AG04449 (cell line): ENCODE data around the gene PTPRG.

ENCODE experiments used
- CTCF ChIA-PET: fragments of 350-600 bp; formaldehyde crosslinking; extraction: SDS; loops from one replicate; lab custom pipeline; 2021; ENCODE audit warnings: antibody characterized with exemption; lab: Yijun Ruan, JAX
- POLR2A ChIA-PET: fragments of 400-600, 350-600 bp; formaldehyde crosslinking; extraction: SDS; loops from one replicate; lab custom pipeline; 2020; ENCODE audit warnings: antibody characterized with exemption, inconsistent platforms; lab: Yijun Ruan, JAX
- DNase-seq: peaks from one replicate; pipeline ENCODE4 v3.0.0-alpha.2; 2010; ENCODE audit warnings: low read depth, low spot score
- H3K4me3 ChIP-seq: 2 replicates; pipeline ENCODE4 v1.5.1; 2011; ENCODE audit warnings: low read depth, mild to moderate bottlenecking, control low read depth, low read length
- CTCF ChIP-seq: IDR thresholded peaks from one replicate; pipeline ENCODE4 v1.5.1; 2011; ENCODE audit warnings: mild to moderate bottlenecking, moderate library complexity, low read length, control low read depth, inconsistent platforms; ENCODE audit not compliant: insufficient read depth; ENCODE audit errors: missing control alignments

The PTPRG gene

GRCh38 chr3:61863579-61863978, 302.2 kb downstream of the PTPRG start:
- ChIA-PET CTCF (interaction anchor here (1.0 to 1.7 kb wide), 4 partner anchors 10 to 325 kb away, joined by 3 to 5 read pairs (median 4); no protein-coding TSS in a partner anchor), POLR2A (no interaction called here)

DNA sequence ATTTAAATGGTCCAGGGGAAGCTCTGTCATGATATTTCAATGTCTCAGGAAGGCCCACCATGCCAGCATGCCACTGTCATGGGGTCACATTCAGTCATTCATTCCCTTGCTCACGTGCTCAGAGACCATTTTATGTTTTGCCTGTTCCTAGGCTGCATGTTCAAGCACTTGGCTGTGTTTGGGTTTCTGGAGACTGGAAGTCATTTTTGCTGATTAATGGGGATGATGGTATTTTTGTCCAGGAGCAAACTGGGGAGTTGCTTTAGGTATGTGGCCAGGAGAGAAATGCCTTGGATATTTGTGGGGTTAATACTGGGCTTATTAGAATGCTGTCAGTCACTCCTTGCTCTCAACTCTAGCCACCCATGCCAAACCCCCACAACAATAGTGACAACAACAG, 303.5 kb downstream of the PTPRG start:
- H3K4me3 ChIP-seq = no peak overlapping the region
- DNase-seq = no peak
- CTCF ChIA-PET = interaction anchor here (1.0 to 1.9 kb wide), 4 partner anchors 9 to 301 kb away, joined by 3 to 6 read pairs (median 4); no protein-coding TSS in a partner anchor
- TF ChIP-seq CTCF = no peak
- POLR2A ChIA-PET = no interaction called here

More at GRCh38 chr3:61863579-61863978, 302.2 kb downstream of the PTPRG start:
- no peak overlapping the region for H3K4me3 ChIP-seq
- DNase-seq = no peak
- TF ChIP-seq CTCF = no peak

DNA sequence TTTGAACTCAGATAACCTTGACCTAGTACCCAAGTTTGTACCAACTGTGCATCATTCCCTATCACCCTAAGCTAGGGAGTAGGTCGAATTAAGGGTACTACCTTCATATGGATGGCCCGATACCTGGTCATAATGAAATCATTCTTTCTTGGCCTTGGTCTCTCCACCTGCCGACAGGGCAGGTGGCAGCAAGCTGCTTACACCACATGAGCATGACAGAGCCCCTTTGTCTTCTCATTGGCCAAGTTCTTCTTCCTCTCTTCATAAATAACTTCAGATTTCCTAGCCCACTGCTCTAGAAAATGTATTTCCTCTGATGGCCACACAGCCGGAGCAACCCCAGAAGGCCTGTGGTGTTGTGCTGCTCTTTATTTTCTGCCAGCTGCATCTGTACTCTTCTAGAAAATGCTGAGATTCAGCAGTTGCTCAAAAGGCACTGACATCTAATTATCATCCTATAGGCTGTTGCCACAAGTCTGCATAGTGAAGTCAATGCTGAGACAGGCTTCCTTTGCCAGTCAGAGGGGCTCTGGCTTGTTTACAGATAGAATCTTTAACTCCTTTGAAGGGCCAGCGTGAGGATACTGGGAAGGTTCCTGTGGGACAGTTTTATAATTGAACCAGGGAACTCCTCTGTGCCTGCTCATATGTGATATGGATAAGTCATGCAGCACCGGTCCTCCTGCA, 304.2 kb downstream of the PTPRG start:
- ChIA-PET CTCF (interaction anchor here (1.1 to 1.9 kb wide), 2 partner anchors 10 to 302 kb away, joined by 4 to 6 read pairs; no protein-coding TSS in a partner anchor), POLR2A (no interaction called here)
- no peak overlapping the region for H3K4me3 ChIP-seq
- no peak for TF ChIP-seq CTCF
- DNase-seq = no peak

- CTCF ChIA-PET = interaction anchor here (1.9 to 2.0 kb wide), 2 partner anchors 10 to 323 kb away, joined by 6 to 7 read pairs; no protein-coding TSS in a partner anchor
- no peak for TF ChIP-seq CTCF
- POLR2A ChIA-PET = no interaction called here
- H3K4me3 ChIP-seq = no peak overlapping the region
- no peak for DNase-seq
Measured at GRCh38 chr3:61866153-61866542, 304.8 kb downstream of the PTPRG start.

GRCh38 chr3:61866961-61867461, 305.6 kb downstream of the PTPRG start:
- TF ChIP-seq CTCF = no peak
- DNase-seq = no peak
- ChIA-PET CTCF (interaction anchor here (0.6 to 2.0 kb wide), 3 partner anchors 9 to 322 kb away, joined by 3 to 7 read pairs (median 4); no protein-coding TSS in a partner anchor), POLR2A (no interaction called here)
- H3K4me3 ChIP-seq = no peak overlapping the region

DNA sequence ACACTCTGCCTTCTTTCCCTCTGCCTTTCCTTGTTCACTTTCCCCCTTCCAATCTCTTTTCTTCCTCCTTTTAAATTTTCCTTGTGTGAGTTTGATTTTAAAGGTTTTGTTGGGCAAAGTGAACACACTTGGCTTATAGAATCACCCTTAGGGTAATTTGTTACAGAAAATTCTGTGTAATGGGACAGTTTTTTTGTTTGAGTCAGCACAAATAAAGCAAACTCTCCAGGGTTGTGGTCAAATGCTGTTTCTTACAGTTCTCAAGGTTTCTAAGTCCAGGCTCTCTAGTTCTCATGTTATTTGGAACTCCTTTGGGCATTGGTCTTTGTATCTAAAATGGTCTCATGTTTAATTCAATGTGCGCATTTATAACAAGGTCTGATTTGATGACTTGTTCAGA, 307.1 kb downstream of the PTPRG start:
- no peak overlapping the region for H3K4me3 ChIP-seq
- TF ChIP-seq CTCF = no peak
- no peak for DNase-seq
- CTCF ChIA-PET = interaction anchor here (1.3 kb wide), 1 partner anchor 10 kb away, joined by 4 read pairs; no protein-coding TSS in a partner anchor
- POLR2A ChIA-PET = no interaction called here
